ENCODE results near the gene IFI6. TPM values are rescaled to one million over a fixed set of nuclear protein-coding genes. Genes with fewer than 3 reads are reported as not detected.

IFI6 gene
- total RNA-seq, 1 donor from 2014 or later, result 211 TPM

GRCh38 chr1:27626031-27626935, 45.7 kb downstream of the IFI6 start:
- Histone ChIP-seq H3K27me3 (ENCODE audit: low read depth) (no peaks in the 10 kb centered on the region), H3K36me3 (peaks cover 14% of the 10 kb centered on the region), H3K27ac (peak overlapping the region; percentile 67), H3K4me3 (peak overlapping the region; percentile 36), H3K4me1 (peaks cover 88% of the 10 kb centered on the region), H3K9me3 (no peaks in the 10 kb centered on the region)
- TF ChIP-seq CTCF (IDR thresholded peaks at IDR 0.05), result no peak
- DNase-seq (peak; percentile 75), ATAC-seq (peak; percentile 64 to 69)
- intact Hi-C loops (cut with DNase I), result no loop called here

- no peak for ATAC-seq
- intact Hi-C loops (cut with DNase I), result no loop called here
- Histone ChIP-seq H3K36me3 (peaks cover 20% of the 10 kb centered on the region), H3K9me3 (no peaks in the 10 kb centered on the region), H3K4me1 (peaks cover 87% of the 10 kb centered on the region), H3K27me3 (ENCODE audit: low read depth) (no peaks in the 10 kb centered on the region), H3K27ac (peak overlapping the region; percentile 67), H3K4me3 (peak overlapping the region; percentile 36)
- no peak for TF ChIP-seq CTCF (IDR thresholded peaks at IDR 0.05)
- no peak for DNase-seq
Observed at GRCh38 chr1:27624467-27625178, 47.4 kb downstream of the IFI6 start.

- ATAC-seq, result no peak
- Histone ChIP-seq H3K9me3 (no peaks in the 10 kb centered on the region), H3K27me3 (ENCODE audit: low read depth) (no peaks in the 10 kb centered on the region), H3K36me3 (peaks cover 21% of the 10 kb centered on the region), H3K27ac (no peak overlapping the region), H3K4me3 (peak overlapping the region; percentile 14), H3K4me1 (peaks cover 87% of the 10 kb centered on the region)
- intact Hi-C loops (cut with DNase I), result no loop called here
- TF ChIP-seq CTCF (IDR thresholded peaks at IDR 0.05), result no peak
- DNase-seq, result no peak
Observed at GRCh38 chr1:27623327-27624212, 48.4 kb downstream of the IFI6 start.

- Histone ChIP-seq H3K27ac (no peak overlapping the region), H3K36me3 (peaks cover 28% of the 10 kb centered on the region), H3K9me3 (no peaks in the 10 kb centered on the region), H3K4me1 (peaks cover 87% of the 10 kb centered on the region), H3K27me3 (ENCODE audit: low read depth) (no peaks in the 10 kb centered on the region), H3K4me3 (no peak overlapping the region)
- intact Hi-C loops (cut with DNase I), result no loop called here
- no peak for DNase-seq
- TF ChIP-seq CTCF (IDR thresholded peaks at IDR 0.05), result no peak
- no peak for ATAC-seq
Observed at GRCh38 chr1:27622828-27623227, 49.2 kb downstream of the IFI6 start.
